GM12865 (cell line): ENCODE results near the gene SLC44A5.

ENCODE experiments used
- DNase-seq: peaks from one replicate; pipeline ENCODE4 v3.0.0; 2010; ENCODE audit warnings: low read depth
- H3K4me3 ChIP-seq: 2 replicates; pipeline ENCODE4 v1.5.1; 2011; ENCODE audit warnings: mild to moderate bottlenecking, low read depth, low read length, control low read depth
- CTCF ChIP-seq: IDR thresholded peaks from 2 replicates; pipeline ENCODE4 v1.5.1; 2011; ENCODE audit warnings: low read length, control low read depth, low read depth, inconsistent platforms; ENCODE audit not compliant: insufficient read depth; ENCODE audit errors: missing control alignments

Gene SLC44A5

GRCh38 chr1:75330624-75331023, 280.3 kb downstream of the SLC44A5 start:
- DNase-seq: no peak
- H3K4me3 ChIP-seq: no peak overlapping the region
- TF ChIP-seq CTCF: no peak

- no peak for TF ChIP-seq CTCF
- H3K4me3 ChIP-seq: no peak overlapping the region
- no peak for DNase-seq
Observed at GRCh38 chr1:75328691-75329090, 282.2 kb downstream of the SLC44A5 start.

- no peak for TF ChIP-seq CTCF
- no peak for DNase-seq
- H3K4me3 ChIP-seq: no peak overlapping the region
Observed at GRCh38 chr1:75327395-75327794, 283.5 kb downstream of the SLC44A5 start.

GRCh38 chr1:75317976-75318375, 292.9 kb downstream of the SLC44A5 start:
- no peak for TF ChIP-seq CTCF
- no peak for DNase-seq
- H3K4me3 ChIP-seq: no peak overlapping the region

- no peak for DNase-seq
- TF ChIP-seq CTCF: no peak
Observed at GRCh38 chr1:75316230-75316629, 294.7 kb downstream of the SLC44A5 start.

GRCh38 chr1:75312620-75313019, 298.3 kb downstream of the SLC44A5 start:
- DNase-seq: no peak
- TF ChIP-seq CTCF: no peak
- H3K4me3 ChIP-seq: no peak overlapping the region

More at GRCh38 chr1:75316230-75316629, 294.7 kb downstream of the SLC44A5 start:
- no peak overlapping the region for H3K4me3 ChIP-seq

GRCh38 chr1:75310067-75310466, 300.8 kb downstream of the SLC44A5 start:
- H3K4me3 ChIP-seq: no peak overlapping the region
- DNase-seq: no peak
- TF ChIP-seq CTCF: no peak
